GM18498 (cell line): Measurements from ENCODE around the gene SOST.

Experiments
- ATAC-seq: cut with Tn5 transposase; IDR thresholded peaks from one replicate; pipeline ENCODE4 v1.9.1; 2021; ENCODE audit warnings: mild to moderate bottlenecking, moderate library complexity; ENCODE audit not compliant: unreplicated experiment

Gene SOST

GRCh38 chr17:43710101-43710500 lies 48.5 kb downstream of the SOST start:
- no peak for ATAC-seq

GRCh38 chr17:43709210-43709609 lies 49.4 kb downstream of the SOST start:
- ATAC-seq: no peak

DNA sequence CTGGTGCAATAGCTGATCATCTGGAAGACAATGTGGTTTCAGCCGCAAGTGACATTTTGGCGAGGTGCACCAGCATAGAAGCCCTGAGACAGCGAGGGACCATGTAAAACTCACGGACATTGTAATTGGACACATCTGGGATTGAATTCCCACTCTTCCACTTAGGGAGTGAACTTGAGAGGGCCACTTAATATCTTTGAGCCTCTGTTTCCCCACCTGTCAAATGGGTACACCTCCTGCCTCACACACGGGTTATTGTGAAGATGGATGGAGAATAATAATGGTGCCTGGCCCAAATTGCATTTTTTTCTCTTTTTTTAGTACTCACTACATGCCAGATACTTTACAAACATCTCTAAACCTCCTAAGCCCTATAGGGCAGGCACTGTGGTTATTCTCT lies 51.4 kb downstream of the SOST start:
- no peak for ATAC-seq

DNA sequence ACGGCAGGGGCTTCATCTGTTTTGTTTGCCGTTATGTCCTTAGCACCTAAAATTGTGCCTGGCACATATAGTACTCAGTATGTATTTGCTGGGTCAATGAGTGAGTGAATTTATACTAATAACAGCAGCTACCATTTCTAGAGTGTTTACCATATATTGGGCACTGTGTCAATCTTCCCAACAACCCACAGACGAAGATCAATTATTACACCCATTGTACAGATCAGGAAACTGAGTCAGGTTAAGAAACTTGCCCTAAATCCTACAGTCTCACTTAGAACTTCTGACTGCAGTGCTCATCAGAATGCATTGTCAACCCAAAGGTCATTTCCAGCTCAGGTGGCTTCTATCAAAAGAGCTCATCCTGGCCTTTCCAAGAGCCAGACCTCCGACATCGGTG lies 52.4 kb downstream of the SOST start:
- no peak for ATAC-seq
